HG02571 (cell line): Measurements from ENCODE around the gene CMPK2.
"Not testable (repeated sequence)": the region's sequence is repeated elsewhere in the genome, so short reads cannot be mapped to it uniquely, and the experiment has no call there.

Experiments
- ATAC-seq: cut with Tn5 transposase; IDR thresholded peaks from one replicate; pipeline ENCODE4 v1.9.1; 2021; ENCODE audit warnings: mild to moderate bottlenecking, moderate library complexity; ENCODE audit not compliant: unreplicated experiment

Gene CMPK2

DNA sequence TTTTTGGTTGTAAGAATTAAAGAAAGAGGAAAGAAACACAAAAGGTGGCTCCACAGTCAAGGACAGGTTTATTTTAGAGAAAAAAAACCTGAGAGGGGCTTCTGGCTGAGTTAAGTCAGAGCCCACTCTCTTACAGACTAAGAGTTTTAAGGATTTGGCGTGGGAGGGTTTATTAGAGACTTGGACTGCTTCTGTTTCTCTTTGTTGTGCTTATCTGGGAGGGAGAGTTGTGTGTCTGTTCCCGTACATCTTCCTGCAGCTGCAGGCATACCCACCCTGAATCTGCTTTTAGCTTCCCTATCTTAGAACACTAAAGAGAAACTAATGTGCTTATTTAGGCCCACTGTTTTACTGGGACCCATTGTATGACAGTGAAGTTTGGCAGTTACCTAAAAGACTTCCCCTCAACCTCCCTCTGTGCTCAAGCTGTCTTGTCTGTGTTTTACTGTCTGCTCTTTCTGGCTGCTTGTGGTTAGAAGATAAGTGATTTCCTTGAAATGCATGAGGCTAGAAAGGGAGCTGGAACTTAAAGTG is 14.6 kb upstream of the CMPK2 start:
- ATAC-seq, result no peak

DNA sequence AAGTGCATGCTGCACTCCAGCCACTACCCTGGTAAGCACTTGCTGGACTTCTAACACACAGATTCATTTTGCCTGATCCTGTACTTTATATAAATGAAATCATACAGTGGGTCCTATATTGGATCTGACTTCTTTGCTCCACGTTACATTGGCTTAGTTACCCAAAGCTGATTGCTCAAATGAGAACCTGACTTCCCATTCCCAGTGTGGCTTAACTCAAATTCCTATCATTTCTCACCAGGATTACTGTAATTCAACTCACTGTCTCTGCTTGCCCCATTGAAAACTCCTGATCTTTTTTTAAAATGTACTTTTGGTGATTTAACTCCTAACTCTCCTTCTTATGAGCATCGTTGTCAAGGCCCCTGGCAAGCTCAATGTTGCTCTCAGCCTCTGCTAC is 13.3 kb upstream of the CMPK2 start:
- no peak for ATAC-seq

DNA sequence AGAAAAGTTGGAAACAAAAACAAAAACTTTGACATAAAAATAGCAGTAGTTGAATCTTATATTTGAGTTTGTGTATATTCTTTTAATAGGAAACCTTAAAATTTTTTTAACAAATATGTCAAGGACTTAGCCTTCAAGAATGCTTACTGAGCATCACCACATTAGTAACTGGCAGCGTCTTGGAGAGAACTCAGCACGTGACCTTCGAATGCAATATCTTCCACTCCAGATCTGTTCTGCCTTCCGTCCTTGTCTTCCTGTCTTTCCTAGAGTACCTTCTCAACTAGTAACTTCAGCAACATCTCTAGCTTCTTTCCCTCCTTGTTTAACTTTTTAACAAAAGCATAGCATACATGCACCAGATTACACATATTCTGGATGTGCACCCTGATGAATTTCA is 12.8 kb upstream of the CMPK2 start:
- no peak for ATAC-seq

DNA sequence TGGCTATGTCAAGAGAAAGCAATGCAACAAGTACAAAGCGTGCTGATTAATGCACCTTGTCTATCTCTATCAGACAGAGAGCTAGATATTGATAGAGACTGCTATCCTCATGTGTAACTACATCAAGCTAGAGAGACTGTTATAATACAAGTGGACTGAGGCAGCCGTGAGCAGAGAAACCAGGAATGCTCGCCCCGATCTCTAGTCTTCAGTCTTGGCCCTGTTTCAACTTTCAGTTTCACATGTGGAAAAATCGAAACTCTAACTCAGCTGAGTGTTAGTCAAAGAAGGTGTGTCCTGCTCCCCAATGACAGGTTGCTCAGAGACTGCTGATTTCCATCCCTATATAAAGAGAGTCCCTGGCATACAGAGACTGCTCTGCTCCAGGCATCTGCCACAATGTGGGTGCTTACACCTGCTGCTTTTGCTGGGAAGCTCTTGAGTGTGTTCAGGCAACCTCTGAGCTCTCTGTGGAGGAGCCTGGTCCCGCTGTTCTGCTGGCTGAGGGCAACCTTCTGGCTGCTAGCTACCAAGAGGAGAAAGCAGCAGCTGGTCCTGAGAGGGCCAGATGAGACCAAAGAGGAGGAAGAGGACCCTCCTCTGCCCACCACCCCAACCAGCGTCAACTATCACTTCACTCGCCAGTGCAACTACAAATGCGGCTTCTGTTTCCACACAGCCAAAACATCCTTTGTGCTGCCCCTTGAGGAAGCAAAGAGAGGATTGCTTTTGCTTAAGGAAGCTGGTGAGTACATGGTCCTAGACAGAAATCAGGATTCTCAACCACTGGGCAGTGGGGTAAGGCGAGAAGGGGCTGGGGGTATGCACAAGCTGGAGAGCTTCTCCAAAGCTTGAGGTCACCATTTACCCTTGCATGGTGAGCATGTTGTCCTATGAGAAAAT is 11.9 kb upstream of the CMPK2 start, which contains the start of gene RSAD2:
Gene RSAD2, plus strand, starts transcription at position 376 of the 903 bp plus-strand sequence. Its CDS starts 24 bp downstream, at position 400.
- peak; percentile 78 for ATAC-seq

DNA sequence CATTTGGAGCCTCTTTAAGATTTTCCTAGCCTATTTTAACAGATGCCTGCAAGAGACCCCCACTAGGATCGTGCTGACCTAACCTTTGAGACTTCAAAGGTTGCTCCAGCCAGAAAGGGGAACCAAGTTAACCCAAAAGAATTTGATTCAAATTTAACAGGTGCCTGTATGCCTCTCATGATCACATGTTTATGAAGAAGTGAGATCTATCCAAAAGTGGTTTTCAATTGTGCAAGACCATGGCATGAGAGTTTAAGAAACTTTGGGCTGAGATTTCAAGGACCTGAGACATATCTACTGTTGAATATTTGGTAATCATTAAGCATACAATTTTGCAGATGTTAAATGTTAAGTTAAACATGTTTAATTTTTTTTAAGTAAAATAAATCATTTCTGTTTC is 10.6 kb upstream of the CMPK2 start:
- no peak for ATAC-seq

DNA sequence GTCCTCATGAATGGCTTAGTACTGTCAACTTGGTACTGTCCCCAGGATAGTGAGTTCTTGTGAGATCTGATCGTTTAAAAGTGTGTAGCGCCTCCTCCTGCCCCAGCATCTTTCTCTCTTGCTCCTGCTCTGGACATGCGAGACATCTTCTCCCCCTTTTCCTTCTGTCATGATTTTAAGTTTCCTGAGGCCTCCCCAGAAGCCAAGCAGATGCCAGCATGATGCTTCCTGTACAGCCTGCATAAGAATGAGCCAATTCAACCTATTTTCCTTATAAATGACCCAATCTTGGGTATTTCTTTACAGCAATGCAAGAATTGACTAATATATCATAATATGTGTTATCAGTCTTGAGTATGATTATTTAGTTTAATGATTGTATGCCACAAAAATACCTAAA is 8.3 kb upstream of the CMPK2 start:
- ATAC-seq, result no peak

DNA sequence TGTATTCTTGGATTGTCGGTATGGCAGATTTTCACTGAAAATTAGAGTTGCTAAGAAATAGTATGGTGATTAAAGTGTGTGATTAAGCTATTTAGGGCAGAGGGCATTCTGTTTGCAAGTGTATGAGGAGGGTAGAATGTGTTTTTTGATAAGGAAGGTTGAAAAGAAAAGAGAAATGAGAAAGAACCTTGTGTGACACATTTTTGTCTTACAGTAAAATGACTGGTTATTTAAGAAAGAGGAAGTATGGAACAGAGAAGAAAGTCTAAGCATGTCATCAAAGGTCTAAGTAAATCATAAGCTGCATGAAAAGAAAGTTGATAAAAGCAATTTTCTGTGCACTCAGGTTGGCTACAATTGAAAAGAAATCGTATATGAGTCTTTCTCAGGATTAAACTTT is 6.7 kb upstream of the CMPK2 start:
- no peak for ATAC-seq

DNA sequence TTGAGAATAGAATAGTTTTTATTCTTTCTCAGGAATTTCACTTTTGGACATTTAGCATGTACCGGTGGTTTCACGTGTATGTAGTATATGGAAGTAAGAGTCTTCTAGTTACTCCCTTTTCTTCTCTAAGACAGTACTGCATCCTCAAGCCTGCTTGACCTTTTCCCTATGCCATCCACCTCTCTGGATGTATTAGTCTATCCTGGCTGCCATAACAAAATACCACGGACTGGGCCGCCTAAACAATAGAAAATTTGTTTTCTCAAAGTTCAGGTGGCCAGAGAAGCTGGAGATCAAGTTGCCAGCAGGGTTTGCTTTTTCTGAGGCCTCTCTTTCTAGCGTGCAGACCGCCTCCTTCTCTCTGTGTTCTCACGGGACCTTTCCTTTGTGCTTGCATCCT is 1.3 kb upstream of the CMPK2 start:
- ATAC-seq, result no peak

DNA sequence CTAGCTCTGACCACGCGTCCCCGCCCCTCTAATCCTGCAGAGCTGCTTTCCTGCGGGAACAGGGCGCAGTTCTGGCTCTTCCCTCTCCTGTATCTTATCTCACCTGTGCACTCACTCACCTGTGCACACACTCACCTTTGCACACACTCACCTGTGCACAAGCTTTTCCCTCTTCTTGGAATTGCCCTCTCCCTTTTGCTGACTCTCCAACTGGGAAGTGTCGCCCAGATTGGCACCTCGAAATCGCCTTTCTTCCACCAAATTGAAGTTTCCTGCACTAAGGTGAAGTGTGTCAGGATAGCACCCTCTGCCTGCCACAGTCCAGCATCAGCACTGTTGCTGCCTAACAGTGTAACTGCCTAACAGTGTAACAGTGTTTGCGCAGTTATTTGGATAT is 566 bp upstream of the CMPK2 start:
- ATAC-seq, result no peak

DNA sequence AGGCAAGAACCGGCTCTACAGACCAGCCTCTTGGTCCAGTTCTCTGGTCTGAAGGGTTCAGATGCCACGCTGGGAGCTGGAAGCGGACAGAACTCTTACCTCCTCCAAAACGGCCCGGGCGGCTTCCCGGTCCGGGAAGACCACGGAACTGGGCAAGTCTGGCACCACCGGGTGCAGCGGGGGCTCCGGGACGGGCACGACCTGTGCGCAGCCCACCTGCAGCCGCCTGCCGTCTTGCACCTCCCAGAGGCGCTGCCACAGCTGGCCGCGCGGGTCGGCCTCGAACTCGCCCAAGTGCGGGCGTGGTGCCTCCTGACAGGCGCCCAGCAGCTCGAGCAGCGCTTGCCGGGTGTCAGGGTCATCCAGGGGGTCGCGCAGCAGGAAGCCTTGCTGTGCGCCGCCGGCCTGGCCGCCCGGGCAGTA is 773 bp downstream of the CMPK2 start:
- peak; percentile 17 for ATAC-seq

DNA sequence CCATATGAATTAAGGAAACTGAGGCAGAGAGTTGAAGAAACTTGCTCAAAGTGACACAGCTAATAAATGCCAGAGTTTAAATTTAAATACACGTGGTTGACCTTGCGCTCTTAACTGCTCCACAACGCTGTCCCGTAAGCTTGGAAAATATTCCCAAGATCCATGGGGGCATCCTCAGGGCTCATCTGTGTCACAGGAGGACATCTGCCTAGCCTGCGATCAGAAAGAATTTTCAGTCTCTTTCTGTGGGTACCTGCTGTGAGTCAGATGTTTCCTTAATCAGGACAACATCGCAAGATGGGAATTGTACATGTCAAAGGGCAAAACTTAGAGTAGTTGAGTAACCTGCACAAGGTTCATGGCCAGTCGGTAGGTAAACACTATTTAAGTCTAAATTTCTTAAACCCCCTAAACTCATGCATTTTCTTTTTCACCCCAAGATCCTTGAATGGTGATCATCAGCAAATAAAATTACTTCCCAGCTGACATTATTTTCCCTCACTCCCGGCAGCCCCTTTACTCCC is 1.4 kb downstream of the CMPK2 start:
- no peak for ATAC-seq

DNA sequence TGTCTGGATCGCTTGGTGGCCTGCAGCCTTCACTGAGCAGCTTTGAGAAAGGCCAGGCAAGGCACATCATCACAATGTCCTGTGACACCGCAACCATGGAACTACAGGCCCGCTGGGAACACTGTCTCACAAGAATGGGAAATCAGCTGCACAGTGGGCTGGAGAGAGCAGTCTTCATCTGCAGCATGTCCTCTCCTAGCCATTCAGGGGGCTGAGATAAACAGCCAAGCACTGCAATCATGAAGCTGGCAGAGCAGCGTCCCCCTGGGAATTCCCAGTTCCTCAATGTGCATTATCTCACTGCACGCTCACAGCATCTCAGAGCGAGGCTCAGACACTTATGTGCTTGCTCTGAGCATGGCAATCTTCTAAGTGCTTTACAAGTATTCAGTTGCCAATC is 1.9 kb downstream of the CMPK2 start:
- no peak for ATAC-seq

DNA sequence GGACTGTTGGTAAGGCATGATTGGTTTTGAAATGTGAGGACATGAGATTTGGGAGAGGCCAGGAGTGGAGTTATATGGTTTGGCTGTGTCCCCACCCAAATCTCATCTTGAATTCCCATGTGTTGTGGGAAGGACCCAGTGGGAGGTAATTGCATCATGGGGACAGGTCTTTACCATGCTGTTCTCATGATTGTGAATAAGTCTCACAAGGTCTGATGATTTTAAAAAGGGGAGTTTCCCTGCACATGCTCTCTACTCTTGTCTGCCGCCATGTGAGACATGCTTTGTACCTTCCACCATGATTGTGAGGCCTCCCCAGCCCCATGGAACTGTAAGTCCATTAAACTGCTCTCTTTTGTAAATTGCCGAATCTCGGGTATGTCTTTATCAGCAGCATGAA is 5.4 kb downstream of the CMPK2 start:
- no peak for ATAC-seq

DNA sequence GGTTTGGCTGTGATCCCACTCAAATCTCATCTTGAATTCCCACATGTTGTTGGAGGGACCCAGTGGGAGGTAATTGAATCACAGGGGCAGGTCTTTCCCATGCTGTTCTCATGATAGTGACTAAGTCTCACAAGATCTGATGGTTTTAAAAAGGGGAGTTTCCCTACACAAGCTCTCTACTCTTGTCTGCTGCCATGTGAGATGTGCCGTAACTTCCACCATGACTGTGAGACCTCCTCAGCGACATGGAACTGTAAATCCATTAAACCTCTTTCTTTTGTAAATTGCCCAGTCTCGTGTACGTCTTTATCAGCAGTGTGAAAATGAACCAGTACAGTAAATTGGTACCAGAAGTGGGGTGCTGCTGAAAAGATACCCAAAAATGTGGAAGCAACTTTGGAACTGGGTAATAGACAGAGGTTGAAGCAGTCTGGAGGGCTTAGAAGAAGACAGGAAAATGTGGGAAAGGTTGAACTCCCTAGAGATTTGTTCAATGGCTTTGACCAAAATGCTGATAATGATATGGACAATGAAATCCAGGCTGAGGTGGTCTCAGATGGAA is 7.2 kb downstream of the CMPK2 start:
- ATAC-seq, result not testable (repeated sequence)

DNA sequence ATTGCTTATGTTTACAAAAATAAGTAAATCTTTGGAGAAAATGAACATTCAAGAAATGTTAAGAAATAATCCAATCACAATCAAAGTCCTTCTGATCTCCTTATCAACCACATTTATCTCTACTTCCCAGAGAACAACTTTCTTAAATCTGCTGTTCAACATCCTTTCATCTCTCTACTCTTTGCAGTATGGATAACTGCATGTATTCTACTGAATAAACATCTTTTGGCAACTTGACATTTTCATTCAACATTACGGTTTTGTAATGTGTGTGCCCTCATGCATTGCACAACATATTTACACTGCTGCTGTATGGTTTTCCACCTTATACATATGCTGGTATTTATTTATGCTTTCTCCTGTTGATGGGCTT is 9.2 kb downstream of the CMPK2 start:
- no peak for ATAC-seq

DNA sequence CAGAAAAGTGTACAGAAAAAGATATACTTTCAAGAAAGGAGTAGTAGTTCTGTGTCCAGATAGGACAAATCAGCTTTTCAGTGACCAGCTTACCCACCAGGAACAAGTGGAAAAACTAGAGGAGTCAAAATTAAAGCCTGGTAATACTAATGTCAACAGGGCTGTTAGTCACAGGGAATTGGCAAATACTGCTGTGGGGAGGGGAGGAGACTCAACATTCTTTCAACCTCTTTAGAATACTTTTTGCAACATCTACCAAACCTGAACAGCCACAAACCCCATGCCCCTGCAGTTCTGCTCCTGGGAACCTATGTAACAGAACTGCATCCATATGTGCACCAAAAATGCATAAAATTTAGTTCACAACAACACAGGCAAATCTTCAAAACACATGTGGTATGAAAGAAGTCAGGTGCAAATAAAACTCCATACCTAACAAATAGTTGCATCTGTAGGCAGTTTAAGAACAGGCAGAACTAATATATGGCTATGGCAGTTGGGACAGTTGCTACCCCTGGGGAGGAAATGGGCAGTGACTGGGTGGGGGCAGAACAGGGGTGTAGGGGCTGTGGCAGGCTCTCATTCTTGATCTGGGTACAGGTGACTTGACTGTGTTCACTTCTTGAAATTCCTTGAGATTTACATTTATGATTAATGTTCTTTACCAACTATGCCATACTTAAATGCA is 9.7 kb downstream of the CMPK2 start:
- ATAC-seq, result no peak

DNA sequence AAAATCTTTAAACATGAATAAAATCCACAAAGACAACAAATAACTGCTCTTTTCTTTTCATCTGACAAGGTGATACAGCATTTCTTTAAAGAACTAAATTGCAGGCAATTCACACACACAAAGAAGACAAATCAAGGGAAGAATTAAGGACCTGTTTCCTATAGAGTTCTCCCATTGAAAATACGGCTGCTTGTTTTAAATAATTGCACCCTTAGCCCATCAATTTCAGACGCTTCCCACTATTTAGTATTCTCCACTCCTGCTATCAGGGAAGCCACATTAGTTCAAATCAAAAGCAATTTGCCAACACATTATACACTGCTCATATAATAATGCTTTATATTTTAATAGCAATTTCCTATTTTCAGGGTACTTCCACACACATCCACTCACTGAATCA is 11.3 kb downstream of the CMPK2 start:
- no peak for ATAC-seq

DNA sequence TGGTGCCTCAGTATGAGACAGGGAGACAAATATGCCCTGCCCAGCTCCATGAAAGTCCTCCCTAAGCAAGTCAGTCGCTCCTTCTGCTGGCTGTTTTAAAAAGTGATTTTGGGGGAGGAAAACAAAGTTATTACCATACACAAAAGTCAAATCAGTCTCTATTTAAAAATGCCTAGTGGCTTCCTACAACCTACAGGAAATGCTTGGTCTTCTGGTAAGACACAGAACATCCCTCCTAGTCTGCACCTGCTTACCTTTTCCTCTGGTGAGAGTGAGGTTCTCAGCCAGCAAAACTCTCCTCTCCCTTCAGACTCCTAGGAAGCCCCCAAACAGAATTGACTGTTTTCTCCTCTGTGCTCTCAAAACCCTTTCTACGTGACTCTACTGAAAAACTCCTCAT is 13.5 kb downstream of the CMPK2 start:
- no peak for ATAC-seq

DNA sequence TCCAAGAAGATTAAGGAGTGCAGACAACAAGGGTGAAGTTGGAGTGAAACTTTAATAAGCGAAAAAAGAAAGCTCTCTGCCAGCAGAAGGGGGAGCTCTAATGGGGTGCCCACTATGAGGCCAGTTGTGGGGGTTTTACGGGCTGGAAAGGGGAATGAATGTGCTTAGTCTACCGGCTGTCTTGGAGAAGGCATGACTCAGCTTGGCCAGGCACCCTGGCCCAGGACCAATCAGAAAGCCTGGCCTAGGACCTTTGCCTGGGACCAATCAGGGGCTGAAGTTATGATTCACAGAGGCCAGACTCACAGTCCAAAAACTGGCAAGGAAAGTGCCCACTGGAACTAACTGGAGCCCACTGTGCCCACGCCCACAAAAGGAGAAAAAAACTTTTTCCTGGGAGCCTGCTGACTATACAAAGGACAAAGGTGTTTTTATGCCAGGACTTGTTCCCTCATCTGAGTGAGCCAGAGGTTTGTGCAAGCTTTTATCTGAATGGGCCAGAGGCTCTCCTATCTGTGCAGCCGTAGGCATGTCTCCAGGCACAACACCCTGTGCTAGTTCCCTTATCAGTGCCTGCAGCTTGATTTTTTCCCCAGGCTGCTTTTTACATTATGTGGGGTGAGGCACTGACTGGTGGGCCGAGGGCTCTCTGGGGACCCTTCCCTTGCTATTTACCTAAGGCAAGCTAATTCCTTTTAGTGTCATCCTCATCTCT is 18.6 kb downstream of the CMPK2 start:
- ATAC-seq, result no peak

DNA sequence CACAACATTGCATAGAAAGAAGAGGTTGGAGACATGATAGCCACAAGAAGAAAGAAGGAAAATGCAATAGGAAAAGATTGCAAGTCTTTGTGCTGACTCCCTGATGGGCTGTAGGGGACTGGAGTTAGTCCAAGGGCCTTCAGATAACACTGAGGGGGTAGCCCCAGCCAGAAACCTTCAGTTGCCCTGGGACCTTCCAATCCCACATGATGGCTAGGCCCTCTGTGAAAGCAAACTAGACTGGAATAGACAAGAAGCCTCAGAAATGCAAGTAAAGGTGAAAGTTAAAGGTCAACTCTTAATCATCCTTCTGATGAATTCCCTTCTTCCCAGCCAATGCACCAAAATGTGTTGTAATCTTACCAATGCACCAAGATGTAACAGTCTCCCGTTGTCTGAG is 19.2 kb downstream of the CMPK2 start:
- no peak for ATAC-seq

DNA sequence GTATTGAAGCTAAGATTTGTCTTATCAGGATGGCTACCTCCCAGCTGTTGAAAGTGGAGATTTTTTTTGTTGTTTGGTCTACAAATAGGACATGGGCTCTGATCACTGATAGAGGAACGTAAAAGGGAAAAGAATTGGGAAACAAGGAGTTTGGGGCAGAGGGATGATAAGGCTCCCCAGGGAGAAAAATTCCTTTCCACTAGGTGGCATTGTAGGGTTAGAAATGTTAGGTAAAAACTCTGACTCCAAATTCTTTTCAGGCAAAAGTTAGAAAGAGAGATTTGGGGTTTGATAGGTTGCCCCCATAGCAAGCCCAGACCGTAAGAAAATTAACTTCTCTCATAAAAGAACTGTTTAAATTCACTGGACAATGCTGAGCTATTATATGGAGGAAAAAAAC is 19.8 kb downstream of the CMPK2 start:
- ATAC-seq, result no peak
